Esophagus mucosa (tissue), 1 donor: ENCODE results near the gene AGPS. TPM values are rescaled to one million over a fixed set of nuclear protein-coding genes. Genes with fewer than 3 reads are reported as not detected.
"Not testable (repeated sequence)": the region's sequence is repeated elsewhere in the genome, so short reads cannot be mapped to it uniquely, and the experiment has no call there.

ENCODE experiments used
- ATAC-seq: fragments of 200-7000 bp; cut with Tn5 transposase; one replicate; pipeline ENCODE4 v1.9.1; 2020
- total RNA-seq: library from RNA; stranded (reverse); gene quantifications from one replicate; pipeline ENCODE4 v1.2.4, GENCODE V29; 2023
- donor health status: DM: yes; HTN: yes; CAD: no.

The AGPS gene
- total RNA-seq, 1 donor from 2014 or later, result 38.1 TPM

DNA sequence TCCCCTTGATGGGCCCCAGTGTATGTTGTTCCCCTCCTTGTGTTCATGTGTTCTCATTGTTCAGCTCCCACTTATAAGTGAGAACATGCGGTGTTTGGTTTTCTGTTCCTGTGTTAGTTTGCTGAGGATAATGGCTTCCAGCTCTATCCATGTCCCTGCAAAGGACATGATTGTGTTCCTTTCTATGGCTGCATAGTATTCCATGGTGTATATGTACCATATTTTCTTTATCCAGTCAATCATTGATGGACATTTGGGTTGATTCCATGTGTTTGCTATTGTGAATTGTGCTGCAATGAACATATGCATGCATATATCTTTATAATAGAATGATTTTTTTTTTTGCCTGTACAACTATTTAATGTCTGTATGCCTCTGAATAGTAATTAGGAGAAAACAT, 31.5 kb downstream of the AGPS start:
- not testable (repeated sequence) for ATAC-seq

DNA sequence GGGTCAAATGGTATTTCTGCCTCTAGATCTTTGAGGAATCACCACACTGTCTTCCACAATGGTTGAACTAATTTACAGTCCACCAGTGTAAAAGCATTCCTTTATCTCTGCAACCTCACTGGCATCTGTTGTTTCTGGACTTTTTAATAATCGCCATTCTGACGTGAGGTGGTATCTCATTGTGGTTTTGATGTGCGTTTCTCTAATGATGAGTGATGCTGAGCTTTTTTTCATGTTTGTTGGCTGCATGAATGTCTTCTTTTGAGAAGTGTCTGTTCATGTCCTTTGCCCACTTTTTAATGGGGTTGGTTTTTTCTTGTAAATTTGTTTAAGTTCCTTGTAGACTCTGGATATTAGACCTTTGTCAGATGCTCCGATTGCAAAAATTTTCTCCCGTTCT, 32.0 kb downstream of the AGPS start:
- ATAC-seq, result not testable (repeated sequence)

DNA sequence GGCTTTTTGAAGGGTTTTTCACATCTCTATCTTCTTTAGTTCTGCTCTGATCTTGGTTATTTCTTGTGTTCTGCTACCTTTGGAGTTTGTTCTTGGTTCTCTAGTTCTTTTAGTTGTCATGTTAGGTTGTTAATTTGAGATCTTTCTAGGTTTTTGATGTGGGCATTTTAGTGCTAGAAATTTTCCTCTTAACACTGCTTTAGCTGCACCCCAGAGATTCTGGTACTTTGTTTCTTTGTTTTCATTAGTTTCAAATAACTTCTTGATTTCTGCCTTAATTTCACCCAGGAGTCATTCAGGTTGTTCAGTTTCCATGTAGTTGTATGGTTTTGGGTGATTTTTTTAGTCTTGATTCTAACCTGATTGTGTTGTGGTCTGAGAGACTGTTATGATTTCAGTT, 34.7 kb downstream of the AGPS start:
- ATAC-seq, result no peak

DNA sequence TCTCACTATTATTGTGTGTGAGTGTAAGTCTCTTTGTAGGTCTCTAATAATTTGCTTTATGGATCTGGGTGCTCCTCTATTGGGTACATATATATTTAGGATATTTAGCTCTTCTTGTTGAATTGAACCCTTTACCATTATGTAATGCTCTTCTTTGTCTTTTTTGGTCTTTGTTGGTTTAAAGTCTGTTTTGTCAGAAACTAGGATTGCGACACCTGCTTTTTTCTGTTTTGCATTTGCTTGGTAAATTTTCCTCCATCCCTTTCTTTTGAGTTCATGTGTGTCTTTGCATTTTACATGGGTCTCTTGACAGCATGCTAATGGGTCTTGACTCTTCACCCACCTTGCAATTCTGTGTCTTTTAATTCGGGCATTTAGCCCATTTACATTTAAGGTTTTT, 35.4 kb downstream of the AGPS start:
- ATAC-seq, result not testable (repeated sequence)

DNA sequence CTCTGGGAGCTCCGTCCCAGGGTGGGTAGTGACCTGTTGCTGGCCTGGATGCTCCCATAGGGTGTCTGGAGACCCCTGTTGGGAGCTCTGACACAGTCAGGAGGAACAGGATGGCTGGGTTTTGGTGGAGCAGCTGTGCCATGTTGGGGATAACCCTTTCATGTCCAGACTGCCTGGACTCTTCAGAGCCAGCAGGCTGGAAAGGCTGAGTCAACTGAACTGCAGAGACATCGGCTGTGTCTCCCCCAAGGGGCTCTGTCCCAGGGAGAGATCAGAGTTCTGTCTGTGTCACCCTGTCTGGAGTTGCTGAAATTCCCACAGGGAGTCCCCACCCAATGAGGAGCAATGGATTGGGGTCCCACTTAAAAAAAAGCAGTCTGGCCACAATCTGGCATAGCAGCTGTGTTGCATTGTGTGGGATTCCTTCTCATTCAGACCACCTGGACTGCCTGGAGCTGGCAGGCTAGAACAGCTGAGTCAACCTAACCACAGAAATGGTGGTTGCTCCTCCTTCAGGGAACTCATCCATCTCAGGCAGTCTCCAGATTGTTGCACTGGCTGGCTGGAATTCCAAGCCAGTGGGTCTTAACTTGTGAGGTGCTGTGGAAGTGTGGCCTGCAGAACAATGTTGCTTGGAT, 37.2 kb downstream of the AGPS start:
- no peak for ATAC-seq

DNA sequence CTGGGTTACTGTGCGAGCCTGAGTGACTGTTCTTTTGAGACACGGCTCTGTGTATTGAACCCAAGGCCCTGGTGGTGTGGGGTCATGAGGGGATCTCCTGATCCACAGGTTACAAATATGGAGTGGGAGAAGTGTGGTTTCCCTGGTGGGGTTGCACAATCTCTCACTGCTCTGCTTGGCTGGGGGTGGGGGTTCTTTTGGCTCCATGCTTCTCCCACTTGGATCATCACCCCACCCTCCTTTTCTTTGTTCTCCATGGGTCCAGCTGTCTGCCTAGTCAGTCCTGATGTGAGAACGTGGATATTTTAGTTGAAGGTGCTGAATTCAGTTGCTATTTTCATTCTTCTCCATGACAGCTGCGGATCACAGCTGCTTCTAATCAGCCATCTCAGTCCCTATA, 37.8 kb downstream of the AGPS start:
- ATAC-seq, result no peak

DNA sequence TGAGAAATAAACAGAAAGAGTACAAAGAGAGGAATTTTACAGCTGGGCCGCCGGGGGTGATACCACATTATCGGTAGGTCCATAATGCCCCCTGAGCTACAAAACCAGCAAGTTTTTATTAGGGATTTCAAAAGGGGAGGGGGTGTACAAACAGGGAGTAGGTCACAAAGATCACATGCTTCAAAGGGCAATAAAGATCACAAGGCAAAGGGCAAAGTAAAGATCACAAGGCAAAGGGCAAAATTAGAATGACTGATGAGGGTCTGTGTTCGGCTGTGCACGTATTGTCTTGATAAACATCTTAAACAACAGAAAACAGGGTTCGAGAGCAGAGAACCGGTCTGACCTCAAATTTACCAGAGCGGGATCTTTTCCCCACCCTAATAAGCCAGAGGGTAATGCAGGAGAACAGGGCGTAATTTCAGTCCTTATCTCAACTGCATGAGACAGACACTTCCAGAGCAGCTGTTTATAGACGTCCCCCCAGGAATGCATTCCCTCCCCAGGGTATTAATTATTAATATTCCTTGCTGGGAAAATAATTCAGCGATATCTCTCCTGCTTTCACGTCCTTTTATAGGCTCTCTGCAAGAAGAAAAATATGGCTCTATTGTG, 38.6 kb downstream of the AGPS start:
- ATAC-seq, result not testable (repeated sequence)

DNA sequence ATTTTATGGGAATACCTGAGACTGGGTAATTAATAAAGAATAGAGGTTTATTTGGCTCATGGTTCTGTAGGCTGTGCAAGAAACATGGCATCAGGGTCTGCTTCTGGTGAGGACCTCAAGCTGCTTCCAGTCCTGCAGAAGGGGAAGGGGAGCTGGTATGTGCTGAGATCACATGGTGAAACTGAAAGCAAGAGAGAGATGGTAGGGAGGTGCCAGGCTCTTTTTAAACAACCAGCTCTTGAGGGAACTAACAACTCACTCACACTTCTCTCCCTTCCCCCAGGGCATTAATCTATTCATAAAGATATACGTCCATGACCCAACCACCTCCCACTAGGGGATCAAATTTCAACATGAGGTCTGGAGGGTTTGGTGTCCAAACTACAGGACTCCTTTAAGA, 40.1 kb downstream of the AGPS start:
- ATAC-seq, result no peak

DNA sequence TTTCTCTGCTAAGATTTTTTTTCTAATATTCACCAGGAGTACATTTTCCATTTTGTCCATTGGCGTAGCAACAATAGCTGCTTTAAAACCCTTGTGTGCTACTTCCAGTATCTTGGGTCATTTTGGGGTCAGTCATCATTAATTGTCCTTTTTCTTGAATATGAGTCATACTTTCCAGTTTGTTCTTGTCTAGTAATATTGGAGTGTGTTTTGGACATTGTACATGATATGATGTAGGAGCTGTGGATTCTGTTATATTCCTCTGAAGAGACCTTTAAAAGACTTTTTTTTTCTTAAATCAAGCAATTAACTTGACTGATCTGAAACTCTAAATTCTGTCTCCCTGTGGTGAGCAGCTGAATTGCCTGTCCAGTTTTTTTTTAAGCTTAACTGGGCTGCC, 40.8 kb downstream of the AGPS start:
- ATAC-seq, result no peak

DNA sequence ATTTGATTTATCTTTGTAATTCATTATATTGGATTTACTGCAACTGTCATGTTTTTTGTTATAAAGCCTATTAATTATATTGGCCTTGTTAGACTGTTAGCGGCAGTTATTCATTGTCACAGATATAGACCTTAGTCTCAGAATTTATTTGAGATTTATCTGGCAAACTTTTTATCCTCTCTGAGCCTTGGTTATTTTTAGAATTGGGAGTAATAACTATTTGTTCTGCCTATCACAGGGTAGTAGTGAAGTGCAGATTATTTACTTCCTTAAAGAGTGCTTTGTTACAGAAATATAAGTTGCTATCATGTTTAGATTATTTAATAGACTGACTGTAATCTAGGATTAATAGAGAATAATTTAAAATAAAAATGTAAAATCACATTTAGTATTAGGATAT, 41.9 kb downstream of the AGPS start:
- no peak for ATAC-seq

DNA sequence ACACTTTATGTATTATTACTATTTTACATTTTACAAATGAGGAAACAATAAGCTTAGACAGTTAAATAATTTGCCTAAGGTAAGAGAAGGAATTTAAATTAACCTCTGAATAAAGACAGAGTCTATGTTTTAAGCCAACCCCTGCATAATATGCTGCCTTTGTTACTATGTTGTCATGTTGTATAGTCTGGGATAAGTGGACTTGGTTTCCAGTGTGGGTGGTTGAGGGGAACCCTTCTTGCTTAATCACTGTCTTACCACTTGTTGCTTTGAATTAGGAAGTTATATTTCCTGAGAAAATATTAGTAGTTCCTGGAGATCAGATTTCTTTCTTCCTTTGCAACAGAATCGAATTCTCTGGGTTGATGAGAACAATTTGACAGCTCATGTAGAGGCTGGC, 52.6 kb downstream of the AGPS start:
- no peak for ATAC-seq

DNA sequence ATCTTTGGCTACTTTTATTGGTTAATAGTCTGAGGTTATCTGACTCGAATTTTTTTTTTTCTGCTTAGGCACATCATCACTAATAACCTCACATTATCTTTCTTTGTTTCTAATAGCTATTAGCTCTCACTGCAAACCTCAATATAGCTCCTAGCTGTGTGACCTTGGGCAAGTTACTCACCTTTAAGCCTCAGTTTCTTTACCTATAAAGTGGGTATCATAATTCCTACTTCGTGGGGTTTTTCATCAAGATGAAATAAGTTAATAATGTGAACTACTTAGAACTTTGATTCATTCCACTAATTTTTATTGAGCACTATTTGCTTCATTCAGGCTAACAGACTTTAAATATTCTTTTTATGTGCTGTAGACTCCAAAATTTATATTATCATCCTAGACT, 55.5 kb downstream of the AGPS start:
- no peak for ATAC-seq

DNA sequence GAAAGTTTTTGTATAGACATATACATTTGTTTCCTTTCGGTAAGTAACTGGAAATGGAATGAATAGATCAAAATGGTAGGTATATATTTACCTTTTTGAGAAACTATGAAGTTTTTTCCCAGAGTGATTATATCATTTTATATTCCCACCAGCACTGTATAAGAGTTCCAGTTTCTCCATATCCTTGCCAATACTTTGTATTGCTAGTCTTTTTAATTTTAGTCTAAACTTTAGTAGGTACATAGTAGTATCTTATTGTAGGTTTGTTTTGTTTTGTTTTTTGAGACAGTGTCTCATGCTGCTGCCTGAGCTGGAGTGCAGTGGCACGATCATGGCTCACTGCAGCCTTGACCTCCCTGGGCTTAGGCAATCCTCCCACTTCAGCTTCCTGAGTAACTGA, 56.6 kb downstream of the AGPS start:
- no peak for ATAC-seq

DNA sequence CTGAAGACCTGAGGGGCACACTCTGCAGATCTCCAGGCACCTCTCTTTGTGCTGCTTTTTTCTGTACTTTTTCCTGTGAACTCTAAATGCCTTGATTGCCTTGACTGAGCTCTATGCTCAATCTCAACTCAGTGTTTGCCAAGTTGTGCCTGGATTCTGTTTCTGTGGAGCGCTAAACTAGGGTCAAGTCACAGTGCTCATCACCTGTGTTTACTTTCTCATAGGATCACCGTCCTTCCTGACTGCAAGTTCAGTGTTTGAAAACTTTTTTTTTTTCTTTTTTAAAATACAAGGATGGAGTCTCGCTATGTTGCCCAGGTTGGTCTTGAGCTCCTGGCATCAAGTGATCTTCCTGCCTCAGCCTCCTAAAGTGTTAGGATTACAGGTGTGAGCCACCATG, 62.6 kb downstream of the AGPS start:
- ATAC-seq, result no peak

DNA sequence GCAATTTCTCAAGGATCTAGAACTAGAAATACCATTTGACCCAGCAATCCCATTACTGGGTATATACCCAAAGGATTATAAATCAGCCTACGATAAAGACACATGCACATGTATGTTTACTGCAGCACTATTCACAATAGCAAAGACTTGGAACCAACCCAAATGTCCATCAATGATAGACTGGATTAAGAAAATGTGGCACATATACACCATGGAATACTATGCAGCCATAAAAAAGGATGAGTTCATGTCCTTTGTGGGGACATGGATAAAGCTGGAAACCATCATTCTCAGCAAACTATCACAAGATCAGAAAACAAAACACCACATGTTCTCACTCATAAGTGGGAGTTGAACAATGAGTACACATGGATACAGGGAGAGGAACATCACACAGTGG, 67.2 kb downstream of the AGPS start:
- ATAC-seq, result not testable (repeated sequence)

DNA sequence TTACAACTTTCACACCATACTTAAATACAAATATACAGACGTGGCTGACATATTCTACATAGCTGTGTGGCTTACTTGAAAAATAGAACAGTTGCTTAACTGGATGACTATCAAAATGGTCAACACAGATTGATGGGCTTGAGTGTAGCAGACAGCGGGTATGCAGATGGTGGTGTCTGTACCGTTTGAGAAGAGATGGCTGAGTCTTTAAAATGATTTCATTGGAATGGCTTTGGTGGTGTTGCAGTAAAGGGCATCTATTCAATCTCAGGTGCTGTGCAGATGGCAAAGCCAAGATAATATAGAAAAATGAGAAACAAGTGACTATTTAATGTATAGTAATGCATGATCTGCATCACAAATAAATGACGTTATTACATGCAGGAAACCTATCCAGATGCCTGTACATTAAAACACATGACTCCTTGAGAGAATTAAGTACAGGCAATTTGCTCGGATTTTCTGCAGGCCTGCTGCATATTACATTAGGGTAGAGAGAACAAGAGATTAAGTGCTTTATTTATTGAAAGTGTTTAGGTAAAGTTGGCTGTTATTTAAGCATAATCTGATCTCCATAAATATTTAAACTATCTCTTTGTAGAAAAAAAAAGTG, 68.5 kb downstream of the AGPS start:
- ATAC-seq, result no peak

DNA sequence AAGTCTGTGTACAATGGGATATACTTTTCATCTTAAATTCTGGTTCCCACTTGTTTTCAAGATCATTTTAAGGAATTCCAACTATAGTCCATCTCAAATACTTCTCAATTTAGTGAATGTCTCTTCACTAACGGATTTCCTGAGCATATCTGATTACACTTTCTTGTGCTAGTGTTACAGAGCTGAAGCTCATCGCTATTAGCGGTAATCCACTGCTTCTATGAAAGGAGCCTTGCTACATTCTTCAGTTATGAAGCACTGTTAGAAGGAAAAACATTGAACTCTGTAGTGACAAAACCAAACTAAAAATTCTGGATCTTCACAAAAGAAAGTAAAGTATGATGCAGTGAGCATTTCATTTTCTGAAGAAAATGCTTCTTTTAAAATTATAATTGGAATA, 72.0 kb downstream of the AGPS start:
- no peak for ATAC-seq

DNA sequence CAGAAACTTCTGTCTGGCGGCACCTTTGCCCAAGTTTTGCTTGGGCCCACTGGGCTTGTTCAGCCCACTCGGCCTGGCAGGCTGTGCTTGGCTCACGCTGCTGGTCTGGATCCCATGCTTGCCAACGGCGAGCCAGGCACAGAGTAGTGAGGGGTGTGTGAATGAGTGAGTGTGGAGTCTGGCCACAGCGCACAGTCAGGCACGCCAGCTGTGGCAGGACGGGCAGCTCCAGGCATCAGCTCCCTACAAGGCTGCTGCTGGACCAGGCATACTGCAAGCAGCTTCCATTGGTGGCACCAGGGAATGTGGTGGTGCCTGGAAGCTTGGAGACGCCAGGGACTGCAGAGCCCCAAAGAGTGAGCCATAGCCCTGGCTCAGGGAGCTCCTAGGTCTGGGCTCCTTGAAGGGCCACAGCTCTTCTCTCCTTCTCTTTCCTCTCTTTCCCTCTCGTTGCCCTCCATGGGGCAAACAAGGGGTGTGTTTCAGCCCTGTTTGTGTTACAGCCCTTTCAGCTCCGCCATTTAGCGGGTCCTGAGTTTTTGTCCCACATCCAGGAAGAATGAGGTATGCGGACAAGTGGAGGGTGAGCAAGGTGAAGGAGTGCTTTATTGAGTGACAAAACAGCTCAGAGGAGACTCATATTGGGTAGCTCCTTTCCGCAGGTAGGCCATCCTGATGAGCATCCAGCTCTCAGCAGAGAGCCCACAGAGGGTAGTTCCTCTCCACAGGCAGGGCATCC, 73.0 kb downstream of the AGPS start:
- no peak for ATAC-seq

DNA sequence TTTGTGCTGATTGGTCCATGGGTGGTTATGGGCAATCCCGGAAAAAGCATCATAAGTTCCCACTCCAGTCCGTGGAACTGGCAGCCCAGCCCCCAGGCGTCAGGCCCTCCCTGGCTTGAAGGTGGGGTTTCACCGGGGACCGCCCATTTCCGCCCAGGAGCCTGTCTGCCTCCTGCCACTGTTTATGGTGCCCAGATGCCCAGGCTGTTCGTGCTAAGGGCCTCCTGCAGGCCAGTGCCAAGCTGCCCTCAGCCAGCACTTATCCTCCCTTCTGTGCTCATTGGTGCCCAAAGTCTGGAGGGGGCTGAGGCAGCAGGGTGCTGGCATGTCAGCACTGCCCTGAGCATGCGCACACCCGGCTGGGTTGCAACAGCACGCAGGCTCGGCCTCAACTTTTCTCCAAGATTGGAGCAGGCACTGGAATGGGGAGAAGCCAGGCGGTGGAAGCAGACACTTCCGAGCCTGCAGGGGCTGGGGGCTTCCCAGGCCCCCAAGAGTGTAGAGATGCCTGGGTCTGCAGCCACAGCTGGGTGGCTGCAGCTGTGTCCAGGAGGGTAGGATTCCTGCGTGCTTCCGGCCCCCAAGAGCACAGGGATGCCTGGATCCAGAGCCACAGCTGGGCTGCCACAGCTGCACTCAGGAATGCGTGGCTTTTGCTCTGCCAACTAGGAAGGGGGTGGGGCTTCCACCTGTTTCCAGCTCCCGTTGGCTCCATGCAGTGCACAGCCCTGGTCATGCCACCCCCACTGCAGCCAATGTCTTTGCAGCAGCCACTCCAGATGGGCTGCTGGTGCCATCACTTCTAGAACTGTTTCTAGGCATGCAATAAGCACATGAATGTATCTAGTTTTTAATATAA, 74.0 kb downstream of the AGPS start:
- no peak for ATAC-seq

DNA sequence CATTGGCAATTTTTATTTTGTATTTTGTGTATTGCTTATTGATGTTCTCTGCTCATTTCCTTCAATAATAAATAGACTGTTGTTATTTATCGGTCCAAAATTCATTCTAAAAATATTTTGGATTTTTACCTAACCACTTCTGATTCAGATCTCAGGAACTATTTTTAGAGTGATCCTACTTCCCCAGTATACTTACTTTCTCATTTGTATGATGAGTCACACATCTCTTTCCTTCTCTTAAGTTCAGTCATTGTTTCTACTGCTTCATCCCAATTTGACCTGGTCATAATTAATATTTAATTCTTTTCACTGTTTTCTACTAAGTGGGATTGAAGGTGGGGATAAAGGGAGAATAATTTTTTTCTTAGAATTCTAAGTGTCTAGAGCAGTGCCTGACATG, 75.1 kb downstream of the AGPS start:
- ATAC-seq, result no peak

DNA sequence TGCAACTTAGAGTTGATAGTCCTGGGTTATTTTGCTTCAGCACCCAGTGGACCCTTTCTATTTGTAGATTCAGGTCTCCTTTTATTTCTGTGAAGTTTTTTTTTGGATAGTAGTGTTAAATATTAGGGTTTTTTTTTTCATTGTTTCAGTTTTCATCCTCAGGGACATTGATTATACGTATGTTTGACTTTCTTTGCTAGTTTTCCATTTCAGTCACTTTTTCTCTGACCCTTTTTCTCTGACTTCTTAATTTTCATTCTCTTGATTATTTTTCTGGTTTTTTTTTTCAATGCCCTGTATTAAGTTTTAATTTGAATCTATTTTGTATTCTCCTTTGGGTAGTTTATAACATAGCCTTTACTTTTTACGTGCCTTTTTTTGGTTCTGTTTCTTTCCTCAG, 79.4 kb downstream of the AGPS start:
- ATAC-seq, result no peak

DNA sequence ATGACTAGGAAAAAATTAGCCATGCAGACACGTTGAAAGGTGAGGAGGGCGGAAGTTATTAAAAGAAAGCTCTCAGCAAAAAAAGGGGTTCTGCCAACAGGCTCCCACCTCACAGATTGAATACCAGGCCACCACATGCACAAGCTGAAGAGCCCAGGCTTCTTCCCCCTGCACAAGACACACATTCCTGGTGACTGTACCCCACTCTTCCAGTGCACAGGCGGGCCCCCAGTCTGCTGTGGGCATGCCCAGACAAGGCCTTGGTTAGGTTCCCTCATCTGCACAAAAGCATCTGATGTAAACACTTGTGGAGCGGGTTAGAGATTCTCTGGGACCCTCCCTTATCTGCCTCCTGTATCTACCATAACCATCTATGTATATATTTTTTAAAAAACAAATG, 81.7 kb downstream of the AGPS start:
- ATAC-seq, result no peak

DNA sequence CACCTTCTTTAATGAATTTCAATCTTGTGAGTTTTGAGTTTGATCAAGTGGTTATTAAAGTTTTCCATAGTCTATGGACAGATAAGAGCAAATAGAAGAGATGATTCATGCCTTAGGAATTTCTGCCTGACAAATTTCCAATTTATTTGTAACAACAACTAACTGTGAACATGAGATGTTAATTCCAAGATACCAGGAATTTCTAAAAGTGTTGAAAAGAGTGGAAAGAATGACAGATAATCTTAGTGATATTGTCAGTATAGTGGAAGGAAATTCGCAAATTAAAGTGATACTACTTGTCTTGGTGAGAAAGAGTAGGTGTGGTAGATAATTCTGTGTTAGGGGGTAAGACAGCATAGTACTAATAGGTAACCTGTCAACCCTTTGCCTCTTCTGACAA, 82.4 kb downstream of the AGPS start:
- no peak for ATAC-seq
